Measurements from ENCODE around the gene IDH3B.

Gene IDH3B

GRCh38 chr20:2619337-2619736 lies 44.7 kb downstream of the IDH3B start:
- Histone ChIP-seq H3K36me3 (ENCODE audit: insufficient read depth, low read length) (no peaks in the 10 kb centered on the region), H3K9me3 (ENCODE audit: insufficient read depth, low read depth, low read length) (no peaks in the 10 kb centered on the region), H3K9me2 (replicated peaks; ENCODE audit: low read depth, low read length) (no peaks in the 10 kb centered on the region), H2AFZ (ENCODE audit: low read length) (no peak overlapping the region), H3K4me3 (ENCODE audit: low read length, poor library complexity, severe bottlenecking) (no peak overlapping the region), H3K27me3 (ENCODE audit: insufficient read depth, low read length, poor library complexity, severe bottlenecking) (no peaks in the 10 kb centered on the region), H3K4me1 (ENCODE audit: insufficient read depth, low read length, poor library complexity, severe bottlenecking) (no peaks in the 10 kb centered on the region), H4K20me1 (ENCODE audit: insufficient read depth, low read length, poor library complexity, severe bottlenecking) (no peaks in the 10 kb centered on the region), H3K79me2 (ENCODE audit: insufficient read depth, low read length) (no peaks in the 10 kb centered on the region), H3F3A (ENCODE audit: low read depth) (no peaks in the 10 kb centered on the region), H3K9ac (ENCODE audit: low read depth, low read length, poor library complexity, severe bottlenecking) (no peak overlapping the region), H3K4me2 (ENCODE audit: low read depth, low read length, poor library complexity, severe bottlenecking) (no peak overlapping the region)
- TF ChIP-seq EZH2phosphoT487 (IDR thresholded peaks at IDR 0.05; ENCODE audit: borderline replicate concordance) = no peak
- TF ChIP-seq CTCF (conservative IDR thresholded peaks at IDR 0.05; ENCODE audit: low read length) = no peak

- Histone ChIP-seq H3K36me3 (ENCODE audit: insufficient read depth, low read length) (no peaks in the 10 kb centered on the region), H4K20me1 (ENCODE audit: insufficient read depth, low read length, poor library complexity, severe bottlenecking) (no peaks in the 10 kb centered on the region), H3K4me2 (ENCODE audit: low read depth, low read length, poor library complexity, severe bottlenecking) (no peak overlapping the region), H2AFZ (ENCODE audit: low read length) (no peak overlapping the region), H3F3A (ENCODE audit: low read depth) (no peaks in the 10 kb centered on the region), H3K9me2 (replicated peaks; ENCODE audit: low read depth, low read length) (no peaks in the 10 kb centered on the region), H3K4me1 (ENCODE audit: insufficient read depth, low read length, poor library complexity, severe bottlenecking) (no peaks in the 10 kb centered on the region), H3K9ac (ENCODE audit: low read depth, low read length, poor library complexity, severe bottlenecking) (no peak overlapping the region), H3K9me3 (ENCODE audit: insufficient read depth, low read depth, low read length) (no peaks in the 10 kb centered on the region), H3K79me2 (ENCODE audit: insufficient read depth, low read length) (no peaks in the 10 kb centered on the region), H3K27me3 (ENCODE audit: insufficient read depth, low read length, poor library complexity, severe bottlenecking) (no peaks in the 10 kb centered on the region), H3K4me3 (ENCODE audit: low read length, poor library complexity, severe bottlenecking) (no peak overlapping the region)
- no peak for TF ChIP-seq EZH2phosphoT487 (IDR thresholded peaks at IDR 0.05; ENCODE audit: borderline replicate concordance)
- TF ChIP-seq CTCF (conservative IDR thresholded peaks at IDR 0.05; ENCODE audit: low read length) = no peak
These were observed 45.2 kb downstream of the IDH3B start for GRCh38 chr20:2618815-2619214.

- H3K9ac ChIP-seq (ENCODE audit: low read depth, low read length, poor library complexity, severe bottlenecking) = no peak overlapping the region
- no peaks in the 10 kb centered on the region for H3F3A ChIP-seq (ENCODE audit: low read depth)
- H2AFZ ChIP-seq (ENCODE audit: low read length) = no peak overlapping the region
- H3K4me1 ChIP-seq (ENCODE audit: insufficient read depth, low read length, poor library complexity, severe bottlenecking) = no peaks in the 10 kb centered on the region
- H3K79me2 ChIP-seq (ENCODE audit: insufficient read depth, low read length) = no peaks in the 10 kb centered on the region
- H3K4me2 ChIP-seq (ENCODE audit: low read depth, low read length, poor library complexity, severe bottlenecking) = no peak overlapping the region
- H3K36me3 ChIP-seq (ENCODE audit: insufficient read depth, low read length) = no peaks in the 10 kb centered on the region
- TF ChIP-seq EZH2phosphoT487 (IDR thresholded peaks at IDR 0.05; ENCODE audit: borderline replicate concordance) (no peak), CTCF (conservative IDR thresholded peaks at IDR 0.05; ENCODE audit: low read length) (no peak)
- H3K4me3 ChIP-seq (ENCODE audit: low read length, poor library complexity, severe bottlenecking) = no peak overlapping the region
- H4K20me1 ChIP-seq (ENCODE audit: insufficient read depth, low read length, poor library complexity, severe bottlenecking) = no peaks in the 10 kb centered on the region
- no peaks in the 10 kb centered on the region for H3K9me2 ChIP-seq (replicated peaks; ENCODE audit: low read depth, low read length)
- H3K27me3 ChIP-seq (ENCODE audit: insufficient read depth, low read length, poor library complexity, severe bottlenecking) = no peaks in the 10 kb centered on the region
- no peaks in the 10 kb centered on the region for H3K9me3 ChIP-seq (ENCODE audit: insufficient read depth, low read depth, low read length)
These were observed 46.8 kb downstream of the IDH3B start for GRCh38 chr20:2617099-2617714.

Measured in Loucy (cell line).